GM18907 (cell line): Measurements from ENCODE around the gene FASTK.
A peak's percentile ranks its signal among the peaks of the same experiment; 100 is the strongest.

ENCODE experiments used
- ATAC-seq: cut with Tn5 transposase; IDR thresholded peaks from one replicate; pipeline ENCODE4 v1.9.1; 2021; ENCODE audit warnings: mild to moderate bottlenecking, moderate library complexity; ENCODE audit not compliant: unreplicated experiment

The FASTK gene

GRCh38 chr7:151068069-151068773 lies 12.4 kb downstream of the FASTK start:
- ATAC-seq = no peak

- no peak for ATAC-seq
Observed at GRCh38 chr7:151066273-151066974, 14.2 kb downstream of the FASTK start.

- ATAC-seq = no peak
Observed at GRCh38 chr7:151065516-151065915, 15.1 kb downstream of the FASTK start.

GRCh38 chr7:151064993-151065392 lies 15.6 kb downstream of the FASTK start:
- no peak for ATAC-seq

- ATAC-seq = no peak
Observed at GRCh38 chr7:151064454-151064853, 16.2 kb downstream of the FASTK start.

- no peak for ATAC-seq
Observed at GRCh38 chr7:151063212-151063561, 17.4 kb downstream of the FASTK start.

GRCh38 chr7:151062399-151063211 lies 18.0 kb downstream of the FASTK start:
- ATAC-seq = no peak

GRCh38 chr7:151062111-151062398 lies 18.6 kb downstream of the FASTK start:
- ATAC-seq = no peak

- ATAC-seq = no peak
Observed at GRCh38 chr7:151061213-151062110, 19.1 kb downstream of the FASTK start.

- no peak for ATAC-seq
Observed at GRCh38 chr7:151060416-151061212, 20.0 kb downstream of the FASTK start.

GRCh38 chr7:151060113-151060415 lies 20.5 kb downstream of the FASTK start:
- no peak for ATAC-seq

GRCh38 chr7:151059367-151060112 lies 21.1 kb downstream of the FASTK start, which contains the start of gene SLC4A2:
Gene SLC4A2, plus strand, starts transcription at chr7:151059589. Its CDS starts 2,399 bp downstream, at chr7:151061988.
- ATAC-seq = peak; percentile 30

GRCh38 chr7:151058781-151059366 lies 21.7 kb downstream of the FASTK start:
- no peak for ATAC-seq

GRCh38 chr7:151057989-151058780 lies 22.4 kb downstream of the FASTK start:
- peak; percentile 90 for ATAC-seq

- ATAC-seq = peak; percentile 7
Observed at GRCh38 chr7:151057506-151057988, 23.1 kb downstream of the FASTK start, which contains the start of gene CDK5. Gene CDK5, minus strand, starts transcription at chr7:151057897. Its CDS starts 49 bp downstream, at chr7:151057848.

- ATAC-seq = no peak
Observed at GRCh38 chr7:151056666-151057505, 23.7 kb downstream of the FASTK start.

GRCh38 chr7:151056283-151056665 lies 24.3 kb downstream of the FASTK start:
- ATAC-seq = no peak
